Endothelial cell of umbilical vein (primary cell): ENCODE results near the gene PTTG1. TPM values are rescaled to one million over a fixed set of nuclear protein-coding genes. Genes with fewer than 3 reads are reported as not detected.
A peak's percentile ranks its signal among the peaks of the same experiment; 100 is the strongest.

Experiments used
- BruUV-seq: library from RNA; stranded (reverse); fragments of 400-500 nt; replicated peaks from 2 replicates; lab custom pipeline; 2021; lab: Mats Ljungman, UMichigan
- CTCF ChIA-PET: fragments of 300-600, 350-600 bp; sonication (Branson Sonifier 250); formaldehyde crosslinking; loops from one replicate; lab custom pipeline; 2021; ENCODE audit warnings: antibody characterized with exemption, inconsistent platforms; lab: Charles Lee
- POLR2A ChIA-PET: fragments of 300-600, 350-600 bp; sonication (Branson Sonifier 250); formaldehyde crosslinking; loops from one replicate; lab custom pipeline; 2021; ENCODE audit warnings: antibody characterized with exemption, inconsistent platforms; lab: Charles Lee
- DNase-seq: peaks from one replicate; pipeline ENCODE4 v3.0.0-alpha.2; 2011; ENCODE audit warnings: low read depth, low spot score
- FAIRE-seq: peaks from 2 replicates; lab custom pipeline; 2011; peaks lifted over from hg19 to GRCh38; lab: Jason Lieb, UNC
- H2AFZ ChIP-seq: 2 replicates; pipeline ENCODE4 v1.6.0; 2012; ENCODE audit warnings: low read depth, low read length, control low read depth, inconsistent platforms
- H3K27ac ChIP-seq: 2 replicates; pipeline ENCODE4 v1.5.1; 2011; ENCODE audit warnings: low read depth, mild to moderate bottlenecking, control low read depth, low read length, moderate library complexity; ENCODE audit not compliant: insufficient read depth
- H3K27me3 ChIP-seq, 2 experiments: 2 replicates each; pipeline versions ENCODE4 v1.6.0 to v1.6.1; 2011; ENCODE audit warnings: low read length in 2 of 2, mixed read lengths in 1 of 2; ENCODE audit not compliant: control insufficient read depth in 2 of 2, insufficient read depth in 2 of 2
- H3K36me3 ChIP-seq, 2 experiments: 2 replicates in 1 of 2; 3 replicates in 1 of 2; pipeline ENCODE4 v1.5.1; 2011; ENCODE audit warnings: low read length in 2 of 2, mild to moderate bottlenecking in 1 of 2, moderate library complexity in 1 of 2; ENCODE audit not compliant: control insufficient read depth in 2 of 2, insufficient read depth in 2 of 2; ENCODE audit errors: extremely low read depth in 1 of 2
- H3K4me1 ChIP-seq: 3 replicates; pipeline ENCODE4 v1.5.1; 2011; ENCODE audit warnings: mild to moderate bottlenecking, low read length; ENCODE audit not compliant: control insufficient read depth, insufficient read depth; ENCODE audit errors: extremely low read depth
- H3K4me2 ChIP-seq: 2 replicates; pipeline ENCODE4 v1.6.1; 2011; ENCODE audit warnings: low read length, control low read depth, mixed read lengths; ENCODE audit not compliant: insufficient read depth
- H3K4me3 ChIP-seq, 3 experiments: fragments of 200-600 bp in 1 of 3; sonication (generic), shearing (Covaris generic) in 1 of 3; replicated peaks in 1 of 3; 2 replicates each; pipeline ENCODE4 v1.5.1; 2011 to 2016; ENCODE audit warnings: control low read depth in 3 of 3, low read length in 3 of 3, mild to moderate bottlenecking in 2 of 3, inconsistent platforms in 1 of 3, low read depth in 1 of 3, moderate library complexity in 1 of 3; ENCODE audit not compliant: insufficient read depth in 1 of 3
- H3K79me2 ChIP-seq: 2 replicates; pipeline ENCODE4 v1.6.0; 2012; ENCODE audit warnings: low read length, inconsistent platforms; ENCODE audit not compliant: control insufficient read depth, insufficient read depth
- H3K9ac ChIP-seq: replicated peaks from 2 replicates; pipeline ENCODE3; 2011; ENCODE audit warnings: low read length, control low read depth; ENCODE audit not compliant: insufficient read depth; ENCODE audit errors: extremely low read depth
- H3K9me1 ChIP-seq: replicated peaks from 3 replicates; pipeline ENCODE4 v1.6.0; 2011; ENCODE audit warnings: mild to moderate bottlenecking, low read length; ENCODE audit not compliant: control insufficient read depth, insufficient read depth; ENCODE audit errors: extremely low read depth
- H3K9me3 ChIP-seq: replicated peaks from 2 replicates; pipeline ENCODE4 v1.5.1; 2012; ENCODE audit warnings: low read length, inconsistent platforms; ENCODE audit not compliant: control insufficient read depth, insufficient read depth
- H4K20me1 ChIP-seq: replicated peaks from 2 replicates; pipeline ENCODE3; 2011; ENCODE audit warnings: mild to moderate bottlenecking, low read length; ENCODE audit not compliant: control insufficient read depth, insufficient read depth; ENCODE audit errors: extremely low read depth
- CTCF ChIP-seq, 2 donors: IDR thresholded peaks; 1 replicate in 1 of 2; 2 replicates in 1 of 2; pipeline ENCODE4 v1.5.1; 2011; ENCODE audit warnings: low read length in 2 of 2, mild to moderate bottlenecking in 2 of 2, moderate library complexity in 2 of 2, control low read depth in 1 of 2, inconsistent platforms in 1 of 2, low read depth in 1 of 2; ENCODE audit not compliant: insufficient read depth in 1 of 2; ENCODE audit errors: extremely low read depth in 1 of 2
- EZH2 ChIP-seq: IDR thresholded peaks from 2 replicates; pipeline ENCODE4 v1.6.1; 2012; ENCODE audit warnings: borderline replicate concordance, low read depth, mild to moderate bottlenecking, moderate library complexity, low read length, inconsistent platforms; ENCODE audit not compliant: severe bottlenecking
- FOS ChIP-seq: IDR thresholded peaks from 2 replicates; pipeline ENCODE4 v1.6.1; 2011; ENCODE audit warnings: mild to moderate bottlenecking, low read length, moderate library complexity, borderline replicate concordance; ENCODE audit not compliant: insufficient read depth
- GATA2 ChIP-seq: IDR thresholded peaks from 2 replicates; pipeline ENCODE4 v1.7.0; 2011; ENCODE audit warnings: low read depth, mild to moderate bottlenecking, moderate library complexity, mixed read lengths, low read length; ENCODE audit not compliant: insufficient read length, insufficient read depth
- JUN ChIP-seq: IDR thresholded peaks from 2 replicates; pipeline ENCODE4 v1.6.1; 2011; ENCODE audit warnings: borderline replicate concordance, low read depth; ENCODE audit not compliant: insufficient read length, insufficient read depth
- MAX ChIP-seq: IDR thresholded peaks from 2 replicates; pipeline ENCODE4 v1.6.1; 2011; ENCODE audit not compliant: insufficient read depth, insufficient read length
- MYC ChIP-seq: IDR thresholded peaks from one replicate; pipeline ENCODE4 v1.6.1; 2011; ENCODE audit warnings: mild to moderate bottlenecking, low read depth, low read length
- POLR2A ChIP-seq: IDR thresholded peaks from 2 replicates; pipeline ENCODE4 v1.6.1; 2012; ENCODE audit warnings: low read depth, mild to moderate bottlenecking, control low read depth, low read length
- dilution Hi-C: fragments of 300-500 bp; cut with MboI; formaldehyde crosslinking; loops from one replicate; pipeline ENCODE4 v1.15.0; 2019; ENCODE audit warnings: low sequenced_read_pairs; ENCODE audit not compliant: extremely low pct_ligation_motif_present
- intact Hi-C: fragments of 100-400 bp; cut with micrococcal nuclease; formaldehyde crosslinking; loops from one replicate; pipeline ENCODE4 v1.10.0; 2022
- polyA plus RNA-seq, 4 experiments: library from polyadenylated mRNA; depleted of rRNA in 3 of 4; stranded (reverse) in 3 of 4; unstranded in 1 of 4; fragments of >200 nt; gene quantifications; 2 replicates each; pipeline versions ENCODE4 v1.2.1 to v1.2.3, GENCODE V29; 2011 to 2012; ENCODE audit warnings: missing spikeins in 1 of 4
- total RNA-seq: library from RNA; stranded (reverse); gene quantifications from 2 replicates; pipeline ENCODE4 v1.2.3, GENCODE V29; 2021

PTTG1 gene
- total and polyA plus RNA-seq, 2 donors (not counting 3 experiments of a cell fraction or from before 2014, with no cell fraction given) = 140 to 157 TPM

GRCh38 chr5:160470437-160471361 lies 49.0 kb downstream of the PTTG1 start:
- dilution Hi-C loops (no loop called here), intact Hi-C loops (no loop called here)
- H3K9me3 ChIP-seq = no peaks in the 10 kb centered on the region
- peak overlapping the region; percentile 76 for H3K4me2 ChIP-seq
- peak overlapping the region; percentile 51 for H3K27ac ChIP-seq
- H3K79me2 ChIP-seq = peaks cover 67% of the 10 kb centered on the region
- H3K9ac ChIP-seq = peak overlapping the region; percentile 24
- no peaks in the 10 kb centered on the region for H4K20me1 ChIP-seq
- no peaks in the 10 kb centered on the region for H3K27me3 ChIP-seq
- TF ChIP-seq FOS (no peak), GATA2 (peak; percentile 55), POLR2A (no peak)
- no TSS peak for BruUV-seq
- H3K36me3 ChIP-seq = no peaks in the 10 kb centered on the region
- peak overlapping the region; percentile 9 for H2AFZ ChIP-seq
- H3K4me1 ChIP-seq = peaks cover 47% of the 10 kb centered on the region
- FAIRE-seq = peak; percentile 63
- POLR2A ChIA-PET = no interaction called here
- peak overlapping the region in 2 of 3 experiments; percentile 43 to 51 for H3K4me3 ChIP-seq
- DNase-seq = peak; percentile 32
- no peaks in the 10 kb centered on the region for H3K9me1 ChIP-seq
- CTCF ChIA-PET = interaction anchor here (1.5 to 3.1 kb wide), 3 partner anchors 10 to 37 kb away, joined by 3 to 16 read pairs (median 5); no protein-coding TSS in a partner anchor

GRCh38 chr5:160471761-160472160 lies 50.1 kb downstream of the PTTG1 start:
- Histone ChIP-seq H3K27ac (no peak overlapping the region), H3K9me1 (no peaks in the 10 kb centered on the region), H3K79me2 (peaks cover 78% of the 10 kb centered on the region), H3K4me1 (peaks cover 48% of the 10 kb centered on the region), H3K36me3 (no peaks in the 10 kb centered on the region), H3K4me3 (no peak overlapping the region), H3K9ac (no peak overlapping the region), H4K20me1 (no peaks in the 10 kb centered on the region), H3K27me3 (no peaks in the 10 kb centered on the region), H3K9me3 (no peaks in the 10 kb centered on the region), H3K4me2 (peak overlapping the region; percentile 76), H2AFZ (no peak overlapping the region)
- intact Hi-C loops (no loop called here), dilution Hi-C loops (no loop called here)
- CTCF ChIA-PET = interaction anchor here (1.5 to 3.1 kb wide), 3 partner anchors 11 to 36 kb away, joined by 3 to 16 read pairs (median 5); no protein-coding TSS in a partner anchor
- no TSS peak for BruUV-seq
- TF ChIP-seq GATA2 (no peak), JUN (no peak), CTCF (IDR thresholded peaks at IDR 0.05; ENCODE audit: extremely low read depth in 1 of 2, insufficient read depth in 1 of 2, low read depth in 1 of 2, low read length in 2 of 2) (no peak), MYC (no peak), EZH2 (no peak), MAX (no peak)
- FAIRE-seq (no peak), DNase-seq (no peak)
- POLR2A ChIA-PET = no interaction called here
